GM23248 (cell line): Measurements from ENCODE around the gene HES3.

ENCODE experiments used
- EZH2 ChIP-seq: fragments of 200-600 bp; sonication (generic); IDR thresholded peaks from 2 replicates; pipeline ENCODE4 v1.6.1; 2018; ENCODE audit warnings: antibody characterized with exemption, mild to moderate bottlenecking; ENCODE audit not compliant: insufficient read depth, poor library complexity, severe bottlenecking
- EZH2phosphoT487 ChIP-seq: fragments of 200-600 bp; sonication (generic); IDR thresholded peaks from 2 replicates; pipeline ENCODE4 v1.6.1; 2018; ENCODE audit warnings: antibody characterized with exemption, moderate library complexity, mild to moderate bottlenecking, low read depth; ENCODE audit not compliant: insufficient read depth

DNA sequence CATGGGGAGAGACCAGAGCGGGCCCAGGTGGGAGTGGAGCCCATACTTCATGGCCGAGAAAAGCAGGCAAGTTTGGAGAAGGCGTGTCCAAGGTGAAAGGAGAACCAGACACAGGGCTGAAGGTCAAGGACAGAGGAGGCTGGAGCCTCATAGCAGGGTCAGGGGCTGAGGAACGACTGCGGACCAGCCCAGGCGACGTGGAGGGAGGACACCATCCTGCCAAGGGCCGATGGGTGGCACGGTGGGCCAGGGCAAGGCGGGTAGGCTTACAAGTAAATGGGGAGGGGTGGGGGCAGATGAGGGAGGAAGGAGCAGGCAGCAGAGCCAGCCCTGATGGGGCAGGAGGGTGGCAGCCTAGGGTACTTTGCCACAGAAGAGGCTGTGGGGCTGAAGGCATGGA, 35.1 kb downstream of the HES3 start:
- TF ChIP-seq EZH2 (no peak), EZH2phosphoT487 (no peak)
